ENCODE measurements around the gene AURKAIP1. TPM values are rescaled to one million over a fixed set of nuclear protein-coding genes. Genes with fewer than 3 reads are reported as not detected.

Gene AURKAIP1
- total and polyA plus RNA-seq, 2 of the 13 experiments (the other 11 are each of a cell fraction or from before 2014, with no cell fraction given): 69.5 to 175 TPM

GRCh38 chr1:1340185-1340584 is 34.8 kb downstream of the AURKAIP1 start (continued):
- no peak for TF ChIP-seq ZNF850 (CRISPR knock-in tag; conservative IDR thresholded peaks at IDR 0.05)

GRCh38 chr1:1338278-1338677 is 36.7 kb downstream of the AURKAIP1 start:
- no TSS peak for BruUV-seq (replicated peaks)
- H3K36me3 ChIP-seq (replicated peaks in 1 of 2; ENCODE audit: control insufficient read depth in 1 of 2, insufficient read depth in 2 of 2, low read length in 2 of 2): peaks cover 13 to 26% of the 10 kb centered on the region in 2 experiments
- no peak overlapping the region for H3K9ac ChIP-seq (ENCODE audit: insufficient read depth, low read depth, low read length)
- no peaks in the 10 kb centered on the region for H3K9me3 ChIP-seq (ENCODE audit: low read length)
- ChIA-PET POLR2A (interaction anchor here (0.9 to 1.0 kb wide), 3 partner anchors 10 to 61 kb away, joined by 3 to 4 read pairs (median 4); partner anchors contain the start of genes AURKAIP1 and CCNL2), CTCF (ENCODE audit: low intra/inter-chr PET ratio, low total read pairs) (no interaction called here)
- DNase-seq (ENCODE audit: low spot score): no peak
- intact Hi-C loops (cut with micrococcal nuclease; ENCODE audit: unreplicated experiment): no loop called here
- no peak for FAIRE-seq
- H3K4me2 ChIP-seq (ENCODE audit: low read depth, low read length): no peak overlapping the region
- no peak overlapping the region for H3K4me3 ChIP-seq (replicated peaks in 1 of 3; ENCODE audit: insufficient read depth in 1 of 3, low read depth in 2 of 3, low read length in 3 of 3)
- in situ Hi-C loops (cut with HindIII; ENCODE audit: extremely low pct_ligation_motif_present, low pct_unique_long_range_greater_than_20kb): no loop called here
- no peaks in the 10 kb centered on the region for H3K79me2 ChIP-seq (ENCODE audit: insufficient read depth, low read length)
- WGBS (ENCODE audit: low lambda C conversion rate): 98% methylated on average over 35 of the region's 36 CpGs
- no peak overlapping the region for H2AFZ ChIP-seq (ENCODE audit: low read length)
- no peaks in the 10 kb centered on the region for H3K4me1 ChIP-seq (ENCODE audit: insufficient read depth, low read length)
- TF ChIP-seq YY1 (IDR thresholded peaks at IDR 0.05; ENCODE audit: insufficient read depth, insufficient replicate concordance, low read depth, low read length) (no peak), AGO2 (optimal IDR thresholded peaks at IDR 0.05; ENCODE audit: low read depth, low read length) (peak; percentile 30)
- TF ChIP-seq, protein P1, sequence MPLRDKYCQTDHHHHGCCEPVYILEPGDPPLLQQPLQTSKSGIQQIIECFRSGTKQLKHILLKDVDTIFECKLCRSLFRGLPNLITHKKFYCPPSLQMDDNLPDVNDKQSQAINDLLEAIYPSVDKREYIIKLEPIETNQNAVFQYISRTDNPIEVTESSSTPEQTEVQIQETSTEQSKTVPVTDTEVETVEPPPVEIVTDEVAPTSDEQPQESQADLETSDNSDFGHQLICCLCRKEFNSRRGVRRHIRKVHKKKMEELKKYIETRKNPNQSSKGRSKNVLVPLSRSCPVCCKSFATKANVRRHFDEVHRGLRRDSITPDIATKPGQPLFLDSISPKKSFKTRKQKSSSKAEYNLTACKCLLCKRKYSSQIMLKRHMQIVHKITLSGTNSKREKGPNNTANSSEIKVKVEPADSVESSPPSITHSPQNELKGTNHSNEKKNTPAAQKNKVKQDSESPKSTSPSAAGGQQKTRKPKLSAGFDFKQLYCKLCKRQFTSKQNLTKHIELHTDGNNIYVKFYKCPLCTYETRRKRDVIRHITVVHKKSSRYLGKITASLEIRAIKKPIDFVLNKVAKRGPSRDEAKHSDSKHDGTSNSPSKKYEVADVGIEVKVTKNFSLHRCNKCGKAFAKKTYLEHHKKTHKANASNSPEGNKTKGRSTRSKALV (CRISPR knock-in tag; IDR thresholded peaks at IDR 0.05): no peak
- ATAC-seq: no peak
- no peaks in the 10 kb centered on the region for H3K27me3 ChIP-seq (ENCODE audit: control insufficient read depth in 1 of 2, insufficient read depth in 2 of 2, low read length in 2 of 2)
- H4K20me1 ChIP-seq (ENCODE audit: insufficient read depth, low read length): peaks cover 7% of the 10 kb centered on the region; the same call in 1 of the 2 replicates
- no peak overlapping the region for H3K27ac ChIP-seq (ENCODE audit: extremely low read length, insufficient read depth, low read length)

DNA sequence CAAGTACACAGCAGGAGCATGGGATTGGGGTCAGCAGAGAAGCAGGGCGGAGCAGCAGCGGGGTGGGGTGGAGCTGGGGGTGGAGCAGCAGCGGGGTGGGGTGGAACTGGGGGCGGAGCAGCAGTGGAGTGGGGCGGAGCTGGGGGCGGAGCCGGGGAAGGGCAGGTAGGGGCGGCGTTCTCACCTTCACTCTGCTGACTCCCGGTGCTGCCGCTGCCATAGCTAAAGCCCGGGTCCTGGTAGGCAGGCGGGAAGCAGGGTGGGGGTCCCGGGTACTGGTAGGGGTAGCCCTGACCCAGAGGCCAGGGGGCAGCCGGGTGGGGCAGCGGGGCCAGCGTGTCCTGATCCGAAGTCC is 37.2 kb downstream of the AURKAIP1 start:
- no peaks in the 10 kb centered on the region for H3K4me1 ChIP-seq (ENCODE audit: insufficient read depth, low read length)
- no peak overlapping the region for H3K27ac ChIP-seq (ENCODE audit: extremely low read length, insufficient read depth, low read length)
- no peaks in the 10 kb centered on the region for H3K27me3 ChIP-seq (ENCODE audit: control insufficient read depth in 1 of 2, insufficient read depth in 2 of 2, low read length in 2 of 2)
- BruUV-seq (replicated peaks): no TSS peak
- peaks cover 7% of the 10 kb centered on the region; the same call in 1 of the 2 replicates for H4K20me1 ChIP-seq (ENCODE audit: insufficient read depth, low read length)
- no peak overlapping the region for H3K9ac ChIP-seq (ENCODE audit: insufficient read depth, low read depth, low read length)
- peaks cover 13 to 26% of the 10 kb centered on the region in 2 experiments for H3K36me3 ChIP-seq (replicated peaks in 1 of 2; ENCODE audit: control insufficient read depth in 1 of 2, insufficient read depth in 2 of 2, low read length in 2 of 2)
- 92% methylated on average over 10 of the region's 18 CpGs for WGBS (ENCODE audit: low lambda C conversion rate)
- H3K4me3 ChIP-seq (replicated peaks in 1 of 3; ENCODE audit: insufficient read depth in 1 of 3, low read depth in 2 of 3, low read length in 3 of 3): no peak overlapping the region
- TF ChIP-seq ZNF446 (CRISPR knock-in tag; IDR thresholded peaks at IDR 0.05): no peak
- TF ChIP-seq, protein P2, sequence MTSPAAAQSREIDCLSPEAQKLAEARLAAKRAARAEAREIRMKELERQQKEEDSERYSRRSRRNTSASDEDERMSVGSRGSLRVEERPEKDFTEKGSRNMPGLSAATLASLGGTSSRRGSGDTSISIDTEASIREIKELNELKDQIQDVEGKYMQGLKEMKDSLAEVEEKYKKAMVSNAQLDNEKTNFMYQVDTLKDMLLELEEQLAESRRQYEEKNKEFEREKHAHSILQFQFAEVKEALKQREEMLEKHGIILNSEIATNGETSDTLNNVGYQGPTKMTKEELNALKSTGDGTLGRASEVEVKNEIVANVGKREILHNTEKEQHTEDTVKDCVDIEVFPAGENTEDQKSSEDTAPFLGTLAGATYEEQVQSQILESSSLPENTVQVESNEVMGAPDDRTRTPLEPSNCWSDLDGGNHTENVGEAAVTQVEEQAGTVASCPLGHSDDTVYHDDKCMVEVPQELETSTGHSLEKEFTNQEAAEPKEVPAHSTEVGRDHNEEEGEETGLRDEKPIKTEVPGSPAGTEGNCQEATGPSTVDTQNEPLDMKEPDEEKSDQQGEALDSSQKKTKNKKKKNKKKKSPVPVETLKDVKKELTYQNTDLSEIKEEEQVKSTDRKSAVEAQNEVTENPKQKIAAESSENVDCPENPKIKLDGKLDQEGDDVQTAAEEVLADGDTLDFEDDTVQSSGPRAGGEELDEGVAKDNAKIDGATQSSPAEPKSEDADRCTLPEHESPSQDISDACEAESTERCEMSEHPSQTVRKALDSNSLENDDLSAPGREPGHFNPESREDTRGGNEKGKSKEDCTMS (CRISPR knock-in tag; conservative IDR thresholded peaks at IDR 0.05): no peak
- no peak for TF ChIP-seq TRIM24 (CRISPR knock-in tag; IDR thresholded peaks at IDR 0.05)
- no peak for TF ChIP-seq POLR2AphosphoS5 (IDR thresholded peaks at IDR 0.05; ENCODE audit: low read depth, low read length)
- no peak for TF ChIP-seq ZNF878 (CRISPR knock-in tag; IDR thresholded peaks at IDR 0.05)
- TF ChIP-seq PRDM4 (CRISPR knock-in tag; IDR thresholded peaks at IDR 0.05; ENCODE audit: borderline replicate concordance): no peak
- H3K79me2 ChIP-seq (ENCODE audit: insufficient read depth, low read length): no peaks in the 10 kb centered on the region
- no peaks in the 10 kb centered on the region for H3K9me3 ChIP-seq (ENCODE audit: low read length)
- FAIRE-seq: no peak
- intact Hi-C loops (cut with micrococcal nuclease; ENCODE audit: unreplicated experiment): no loop called here
- no peak overlapping the region for H3K4me2 ChIP-seq (ENCODE audit: low read depth, low read length)
- in situ Hi-C loops (cut with HindIII; ENCODE audit: extremely low pct_ligation_motif_present, low pct_unique_long_range_greater_than_20kb): no loop called here
- ATAC-seq: no peak
- no peak overlapping the region for H2AFZ ChIP-seq (ENCODE audit: low read length)
- POLR2A ChIA-PET: interaction anchor here (0.9 to 1.0 kb wide), 3 partner anchors 10 to 61 kb away, joined by 3 to 4 read pairs (median 4); partner anchors contain the start of genes AURKAIP1 and CCNL2
- no peak for DNase-seq (ENCODE audit: low spot score)
- CTCF ChIA-PET (ENCODE audit: low intra/inter-chr PET ratio, low total read pairs): no interaction called here
